HFFc6 (cell line): ENCODE data around the gene ZNF439. TPM values are rescaled to one million over a fixed set of nuclear protein-coding genes. Genes with fewer than 3 reads are reported as not detected.
"Not testable (repeated sequence)": the region's sequence is repeated elsewhere in the genome, so short reads cannot be mapped to it uniquely, and the experiment has no call there.

ENCODE experiments used
- DNase-seq: peaks from one replicate; pipeline ENCODE4 v3.0.0-alpha.2; 2018
- H3K27ac Mint-ChIP-seq: 2 replicates; pipeline ENCODE4 v1.8.0; 2020; ENCODE audit warnings: mild to moderate bottlenecking, mixed read lengths
- H3K27me3 Mint-ChIP-seq: 2 replicates; pipeline ENCODE4 v1.8.0; 2021; ENCODE audit warnings: mild to moderate bottlenecking, moderate library complexity, mixed read lengths; ENCODE audit not compliant: insufficient read depth
- H3K36me3 Mint-ChIP-seq: 2 replicates; pipeline ENCODE4 v1.8.0; 2021; ENCODE audit warnings: low read depth, mixed read lengths
- H3K4me1 Mint-ChIP-seq: 2 replicates; pipeline ENCODE4 v1.8.0; 2020; ENCODE audit warnings: low read depth, mixed read lengths
- H3K4me3 Mint-ChIP-seq: 2 replicates; pipeline ENCODE4 v1.8.0; 2020; ENCODE audit warnings: mild to moderate bottlenecking, moderate library complexity, mixed read lengths
- H3K9me3 Mint-ChIP-seq: 2 replicates; pipeline ENCODE4 v1.8.0; 2020; ENCODE audit warnings: mild to moderate bottlenecking, mixed read lengths
- total RNA-seq, 6 experiments: library from RNA; stranded (reverse); fragmentation: NEBNext Ultra II Directional; extraction: Animal tissue kit (Norgen Biotek cat#: 25700); gene quantifications; 2 replicates in 1 of 6; 3 replicates in 5 of 6; pipeline ENCODE4 v1.2.3, GENCODE V29; 2021
- TF ChIP-seq, protein P1 (sequence below): fragments of 200-600 bp; sonication (generic); IDR thresholded peaks from 2 replicates; pipeline ENCODE4 v1.5.0; 2021; ENCODE audit warnings: antibody characterized with exemption, mild to moderate bottlenecking

ZNF439 gene
- total RNA-seq, 6 experiments from 2014 or later: 0.71 to 1.7 (median 0.92) TPM

DNA sequence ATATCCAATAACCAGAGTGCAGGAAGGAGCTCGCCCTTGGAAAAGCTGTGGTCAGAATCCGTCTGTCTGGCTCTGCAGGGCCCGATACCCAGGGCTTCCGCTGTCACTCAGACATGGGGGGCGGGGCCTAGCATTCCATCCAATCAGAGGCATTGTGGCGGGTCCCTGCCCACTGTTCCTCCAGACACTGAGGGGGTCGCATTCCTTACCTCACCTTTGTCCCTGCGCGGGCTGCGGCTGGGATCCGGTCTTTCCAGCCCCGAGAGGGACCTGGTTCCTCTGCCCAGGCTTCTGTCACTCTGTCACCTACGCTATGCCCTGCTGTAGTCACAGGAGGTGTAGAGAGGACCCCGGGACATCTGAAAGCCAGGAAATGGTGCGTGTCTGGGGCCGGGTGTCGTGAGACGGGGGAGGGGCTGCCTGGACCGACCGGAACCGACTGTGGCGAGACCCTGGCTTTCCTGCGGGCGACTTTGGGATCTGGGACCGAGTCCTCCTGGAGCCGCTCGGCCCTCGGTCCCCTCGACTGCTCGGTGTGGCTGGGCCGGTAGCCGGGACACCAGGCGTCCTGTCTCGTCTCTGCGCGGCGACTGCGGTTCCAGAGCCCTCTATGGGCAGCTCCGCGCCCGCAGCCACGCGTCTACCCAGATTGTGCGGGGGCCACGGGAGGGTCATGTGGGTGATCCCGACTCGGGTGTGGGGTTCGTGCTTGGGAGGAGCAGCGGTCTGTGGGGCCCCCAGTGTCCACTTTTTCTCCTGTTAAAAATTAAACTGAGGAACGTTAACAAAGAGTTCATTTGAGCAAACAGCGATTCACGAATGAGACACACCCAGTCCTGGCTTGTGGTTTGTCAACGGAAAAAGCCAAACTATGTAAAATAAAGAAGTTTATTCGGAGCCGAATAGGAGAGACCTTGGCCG, 39.3 kb downstream of the ZNF439 start, which contains the start of gene ZNF69:
ZNF69 (plus strand) TSS at position 172 of the 921 bp plus-strand sequence; CDS start at position 314, 142 bp downstream.
- H3K4me3 Mint-ChIP-seq: peak within 1 kb of the TSS; percentile 95
- peak within 1 kb of the TSS; percentile 85 for H3K27ac Mint-ChIP-seq
- peak; percentile 54 for DNase-seq

DNA sequence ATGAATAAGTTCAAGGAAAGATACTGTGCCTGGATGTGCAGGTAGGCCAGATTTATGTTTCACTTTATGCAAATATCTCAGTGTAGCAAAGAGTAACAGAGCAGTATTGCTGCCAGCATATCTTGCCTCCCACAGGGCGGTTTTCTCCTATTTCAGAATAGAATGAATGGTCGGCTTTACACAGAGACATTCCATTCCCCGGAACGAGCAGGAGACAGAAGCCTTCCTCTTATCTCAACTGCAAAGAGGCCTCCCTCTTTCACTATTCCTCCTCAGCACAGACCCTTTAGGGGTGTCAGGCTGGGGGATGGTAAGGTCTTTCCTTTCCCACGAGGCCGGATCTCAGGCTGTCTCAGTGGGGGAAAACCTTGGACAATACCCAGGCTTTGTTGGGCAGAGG, 41.4 kb downstream of the ZNF439 start:
- H3K4me3 Mint-ChIP-seq: not testable (repeated sequence)
- Mint-ChIP-seq H3K9me3 (peaks cover 11% of the 10 kb centered on the region), H3K36me3 (peaks cover 23% of the 10 kb centered on the region)

More for the DNA sequence above, 39.3 kb downstream of the ZNF439 start, which contains the start of gene ZNF69:
- Mint-ChIP-seq H3K4me1 (peaks cover 26% of the 10 kb centered on the region), H3K27me3 (no peaks in the 10 kb centered on the region; the same call in none of the 2 replicates), H3K36me3 (0 out of 2 replicates have a peak, but pooled peaks cover 5% of the 10 kb centered on the region), H3K9me3 (no peaks in the 10 kb centered on the region)
- TF ChIP-seq, protein P1, sequence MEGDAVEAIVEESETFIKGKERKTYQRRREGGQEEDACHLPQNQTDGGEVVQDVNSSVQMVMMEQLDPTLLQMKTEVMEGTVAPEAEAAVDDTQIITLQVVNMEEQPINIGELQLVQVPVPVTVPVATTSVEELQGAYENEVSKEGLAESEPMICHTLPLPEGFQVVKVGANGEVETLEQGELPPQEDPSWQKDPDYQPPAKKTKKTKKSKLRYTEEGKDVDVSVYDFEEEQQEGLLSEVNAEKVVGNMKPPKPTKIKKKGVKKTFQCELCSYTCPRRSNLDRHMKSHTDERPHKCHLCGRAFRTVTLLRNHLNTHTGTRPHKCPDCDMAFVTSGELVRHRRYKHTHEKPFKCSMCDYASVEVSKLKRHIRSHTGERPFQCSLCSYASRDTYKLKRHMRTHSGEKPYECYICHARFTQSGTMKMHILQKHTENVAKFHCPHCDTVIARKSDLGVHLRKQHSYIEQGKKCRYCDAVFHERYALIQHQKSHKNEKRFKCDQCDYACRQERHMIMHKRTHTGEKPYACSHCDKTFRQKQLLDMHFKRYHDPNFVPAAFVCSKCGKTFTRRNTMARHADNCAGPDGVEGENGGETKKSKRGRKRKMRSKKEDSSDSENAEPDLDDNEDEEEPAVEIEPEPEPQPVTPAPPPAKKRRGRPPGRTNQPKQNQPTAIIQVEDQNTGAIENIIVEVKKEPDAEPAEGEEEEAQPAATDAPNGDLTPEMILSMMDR: peak; percentile 26; the same call in 1 of the 2 replicates

DNA sequence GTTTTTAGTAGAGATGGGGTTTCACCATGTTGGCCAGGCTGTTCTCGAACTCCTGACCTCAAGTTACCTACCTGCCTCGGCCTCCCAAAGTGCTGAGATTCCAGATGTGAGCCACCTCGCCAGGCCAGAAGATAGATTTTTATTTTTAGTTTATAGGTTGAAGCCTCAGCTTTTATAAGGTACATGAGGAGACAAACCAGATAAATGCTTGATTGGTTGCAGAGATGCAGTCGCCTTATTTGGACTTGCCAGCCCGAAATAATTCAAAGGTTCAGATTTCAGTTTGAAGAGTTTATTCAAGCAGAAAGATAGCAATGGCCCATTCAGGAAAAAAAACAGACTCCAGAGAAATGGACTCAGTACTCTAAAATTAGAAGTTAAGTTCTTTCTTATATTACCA, 42.1 kb downstream of the ZNF439 start:
- H3K4me1 Mint-ChIP-seq: peaks cover 26% of the 10 kb centered on the region
- no peaks in the 10 kb centered on the region; the same call in none of the 2 replicates for H3K27me3 Mint-ChIP-seq
- H3K27ac Mint-ChIP-seq: no peak overlapping the region
- peaks cover 30% of the 10 kb centered on the region for H3K36me3 Mint-ChIP-seq
- DNase-seq: no peak
- peaks cover 18% of the 10 kb centered on the region for H3K9me3 Mint-ChIP-seq
- H3K4me3 Mint-ChIP-seq: no peak overlapping the region
- TF ChIP-seq, protein P1: no peak

More for the DNA sequence above, 41.4 kb downstream of the ZNF439 start:
- H3K27me3 Mint-ChIP-seq, DNase-seq, H3K27ac Mint-ChIP-seq: not testable (repeated sequence)
- H3K4me1 Mint-ChIP-seq: peaks cover 26% of the 10 kb centered on the region

DNA sequence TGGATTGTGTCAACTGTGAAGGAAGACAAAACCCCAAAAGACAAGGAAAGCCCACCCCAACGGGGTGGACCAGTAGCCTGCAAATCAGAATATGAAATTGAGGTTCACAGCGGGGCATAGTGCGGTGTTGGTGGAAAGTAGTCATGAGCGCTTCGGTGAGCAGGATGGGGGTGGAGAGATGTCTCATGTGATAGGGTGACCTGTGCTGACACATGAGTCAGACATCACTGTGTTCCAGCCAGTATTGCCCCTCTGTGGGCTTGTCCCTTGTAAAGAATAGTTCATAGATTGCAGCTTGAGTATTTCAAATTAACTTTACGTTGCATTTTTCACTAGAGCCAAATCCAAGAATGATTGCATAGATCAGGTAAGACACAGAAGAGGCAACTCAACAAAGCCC, 46.3 kb downstream of the ZNF439 start:
- TF ChIP-seq, protein P1: no peak
- Mint-ChIP-seq H3K9me3 (peaks cover 29% of the 10 kb centered on the region), H3K27ac (no peak overlapping the region), H3K4me3 (no peak overlapping the region), H3K36me3 (peaks cover 49% of the 10 kb centered on the region), H3K27me3 (no peaks in the 10 kb centered on the region; the same call in 1 of the 2 replicates), H3K4me1 (peaks cover under 1% of the 10 kb centered on the region; the same call in 1 of the 2 replicates)
- DNase-seq: no peak

DNA sequence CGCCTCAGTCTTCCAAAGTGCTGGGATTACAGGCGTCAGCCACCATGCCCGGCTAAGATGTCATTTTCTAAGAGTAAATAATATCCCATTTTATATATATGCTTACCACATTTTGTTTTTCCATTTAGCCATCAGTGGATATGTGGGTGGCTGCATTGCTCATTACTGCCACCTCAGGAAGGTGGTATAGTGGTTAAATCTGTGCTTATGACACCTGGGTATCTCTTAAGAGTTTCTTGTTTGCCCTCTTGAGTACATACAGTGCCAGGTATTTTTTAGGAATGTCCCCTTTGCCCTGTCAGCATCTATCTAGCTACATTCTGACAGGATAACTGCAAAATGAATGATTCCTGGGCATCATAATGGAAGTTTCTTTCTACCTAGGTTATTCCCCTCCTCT, 53.7 kb downstream of the ZNF439 start:
- H3K36me3 Mint-ChIP-seq: peaks cover 67% of the 10 kb centered on the region
- H3K27me3 Mint-ChIP-seq: no peaks in the 10 kb centered on the region; the same call in 1 of the 2 replicates
- H3K4me1 Mint-ChIP-seq: no peaks in the 10 kb centered on the region
- H3K27ac Mint-ChIP-seq: no peak overlapping the region
- TF ChIP-seq, protein P1: no peak
- H3K9me3 Mint-ChIP-seq: peaks cover 74% of the 10 kb centered on the region
- DNase-seq: no peak
- H3K4me3 Mint-ChIP-seq: no peak overlapping the region

DNA sequence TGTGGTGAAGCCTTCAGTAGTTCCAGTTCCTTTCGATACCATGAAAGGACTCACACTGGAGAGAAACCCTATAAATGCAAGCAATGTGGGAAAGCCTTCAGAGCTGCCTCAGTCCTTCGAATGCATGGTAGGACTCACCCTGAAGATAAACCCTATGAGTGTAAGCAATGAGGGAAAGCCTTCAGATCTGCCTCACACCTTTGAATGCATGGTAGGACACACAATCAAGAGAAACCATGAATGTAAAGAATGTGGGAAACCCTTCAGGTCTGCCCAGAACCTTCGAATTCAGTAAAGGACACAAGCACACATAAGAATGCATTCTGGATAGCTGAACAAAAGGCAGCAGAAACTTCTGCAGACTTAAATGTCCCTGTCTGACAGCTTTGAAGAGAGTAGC, 57.4 kb downstream of the ZNF439 start:
- peaks cover 72% of the 10 kb centered on the region for H3K36me3 Mint-ChIP-seq
- TF ChIP-seq, protein P1: no peak
- H3K9me3 Mint-ChIP-seq: peaks cover 87% of the 10 kb centered on the region
- DNase-seq: no peak
- no peak overlapping the region for H3K27ac Mint-ChIP-seq
- H3K4me3 Mint-ChIP-seq: no peak overlapping the region
- H3K4me1 Mint-ChIP-seq: no peaks in the 10 kb centered on the region
- no peaks in the 10 kb centered on the region; the same call in 1 of the 2 replicates for H3K27me3 Mint-ChIP-seq

DNA sequence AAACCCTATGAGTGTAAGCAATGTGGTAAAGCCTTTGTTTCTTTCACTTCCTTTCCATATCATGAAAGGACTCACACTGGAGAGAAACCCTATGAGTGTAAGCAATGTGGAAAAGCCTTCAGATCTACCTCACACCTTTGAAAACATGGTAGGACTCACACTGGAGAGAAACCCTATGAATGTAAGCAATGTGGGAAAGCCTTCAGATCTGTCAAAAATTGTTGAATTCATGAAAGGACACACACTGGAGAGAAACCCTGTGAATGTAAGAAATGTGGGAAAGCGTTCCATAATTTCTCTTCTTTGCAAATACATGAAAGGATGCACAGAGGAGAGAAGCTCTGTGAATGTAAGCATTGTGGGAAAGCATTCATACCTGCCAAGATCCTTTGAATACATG, 63.4 kb downstream of the ZNF439 start:
- DNase-seq, H3K4me3 Mint-ChIP-seq, H3K4me1 Mint-ChIP-seq, H3K27me3 Mint-ChIP-seq, H3K27ac Mint-ChIP-seq: not testable (repeated sequence)
- Mint-ChIP-seq H3K36me3 (peaks cover 56% of the 10 kb centered on the region), H3K9me3 (peaks cover 72% of the 10 kb centered on the region)

DNA sequence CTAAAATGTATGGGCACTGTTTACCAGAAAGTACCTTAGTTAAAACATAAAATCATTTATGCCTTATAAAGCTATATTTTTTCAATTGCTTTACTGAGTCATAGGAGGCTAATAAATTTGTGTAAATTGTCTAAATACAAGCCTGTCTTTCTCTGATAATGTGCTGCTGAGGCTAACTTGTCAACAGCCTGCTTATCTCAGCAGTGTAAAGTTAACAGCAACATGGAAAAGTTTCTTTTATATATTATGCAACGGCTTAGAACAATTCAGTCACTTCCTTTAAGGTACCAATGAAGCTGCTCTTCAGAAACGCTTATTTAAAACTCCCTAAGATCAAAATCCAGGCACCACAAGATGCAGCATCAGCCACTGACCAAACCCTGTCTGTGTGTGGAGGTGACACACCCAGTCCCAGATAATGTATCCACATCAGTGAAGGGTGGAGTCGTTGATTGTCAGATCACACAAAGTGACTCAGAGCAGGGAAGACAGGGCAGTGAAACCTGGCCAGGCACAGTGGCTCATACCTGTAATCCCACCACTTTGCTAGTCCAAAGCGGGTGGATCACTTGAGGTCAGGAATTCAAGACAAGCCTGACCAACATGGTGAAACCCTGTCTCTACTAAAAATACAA, 66.0 kb downstream of the ZNF439 start:
- Mint-ChIP-seq H3K36me3 (peaks cover 32% of the 10 kb centered on the region), H3K9me3 (peaks cover 51% of the 10 kb centered on the region)
- H3K27ac Mint-ChIP-seq, H3K27me3 Mint-ChIP-seq, H3K4me1 Mint-ChIP-seq, DNase-seq, H3K4me3 Mint-ChIP-seq: not testable (repeated sequence)
